Right lung (tissue), 5 donors: ENCODE measurements around the gene ENDOU. TPM values are rescaled to one million over a fixed set of nuclear protein-coding genes. Genes with fewer than 3 reads are reported as not detected.

ENCODE experiments used
- DNase-seq, 2 donors: peaks; one replicate each; pipeline ENCODE4 v3.0.0-alpha.2; 2013
- polyA plus RNA-seq, 5 donors: library from polyadenylated mRNA; unstranded; fragments of 120-200 nt; gene quantifications; one replicate each; pipeline versions ENCODE4 v1.2.1 to v1.2.3, GENCODE V29; 2013; ENCODE audit warnings: inconsistent platforms in 1 of 5, low replicate concordance in 1 of 5; ENCODE audit not compliant: insufficient read length in 5 of 5, insufficient read depth in 1 of 5

ENDOU gene
- polyA plus RNA-seq, 5 donors = 0.24 to 0.33 (median 0.29) TPM

- no peak for DNase-seq
These were observed 32.7 kb upstream of the ENDOU start for GRCh38 chr12:47757840-47758583.

GRCh38 chr12:47757364-47757839 is 32.1 kb upstream of the ENDOU start:
- DNase-seq = no peak

GRCh38 chr12:47755655-47756562 is 30.6 kb upstream of the ENDOU start:
- DNase-seq = no peak

GRCh38 chr12:47754881-47755280 is 29.6 kb upstream of the ENDOU start:
- DNase-seq = peak in 1 of 2 donors; percentile 45

GRCh38 chr12:47754126-47754525 is 28.8 kb upstream of the ENDOU start:
- no peak for DNase-seq

- peak in 1 of 2 donors; percentile 35 for DNase-seq
These were observed 28.0 kb upstream of the ENDOU start for GRCh38 chr12:47753021-47754001.

- no peak for DNase-seq
These were observed 27.3 kb upstream of the ENDOU start for GRCh38 chr12:47752552-47752951.

GRCh38 chr12:47752121-47752520 is 26.8 kb upstream of the ENDOU start:
- no peak for DNase-seq

- no peak for DNase-seq
These were observed 26.3 kb upstream of the ENDOU start for GRCh38 chr12:47751561-47751960.

GRCh38 chr12:47750916-47751470 is 25.7 kb upstream of the ENDOU start:
- no peak for DNase-seq

GRCh38 chr12:47750229-47750798 is 25.0 kb upstream of the ENDOU start:
- no peak for DNase-seq

GRCh38 chr12:47748899-47749298 is 23.6 kb upstream of the ENDOU start:
- no peak for DNase-seq

GRCh38 chr12:47748507-47748828 is 23.2 kb upstream of the ENDOU start:
- no peak for DNase-seq

GRCh38 chr12:47747596-47748506 is 22.6 kb upstream of the ENDOU start:
- no peak for DNase-seq

GRCh38 chr12:47747126-47747525 is 21.8 kb upstream of the ENDOU start:
- no peak for DNase-seq

- DNase-seq = no peak
These were observed 21.2 kb upstream of the ENDOU start for GRCh38 chr12:47746523-47746922.

- DNase-seq = no peak
These were observed 20.8 kb upstream of the ENDOU start for GRCh38 chr12:47746073-47746472.

- DNase-seq = no peak
These were observed 20.3 kb upstream of the ENDOU start for GRCh38 chr12:47745485-47746041.

GRCh38 chr12:47744778-47745436 is 19.6 kb upstream of the ENDOU start:
- no peak for DNase-seq
